GOT3 (cell line): ENCODE results near the gene KIF22.
"Not testable (repeated sequence)": the region's sequence is repeated elsewhere in the genome, so short reads cannot be mapped to it uniquely, and the experiment has no call there.

Experiments
- DNase-seq: peaks from one replicate; lab custom pipeline; 2025; ENCODE audit warnings: mixed read lengths; lab: John Stamatoyannopoulos, UW

KIF22 gene

DNA sequence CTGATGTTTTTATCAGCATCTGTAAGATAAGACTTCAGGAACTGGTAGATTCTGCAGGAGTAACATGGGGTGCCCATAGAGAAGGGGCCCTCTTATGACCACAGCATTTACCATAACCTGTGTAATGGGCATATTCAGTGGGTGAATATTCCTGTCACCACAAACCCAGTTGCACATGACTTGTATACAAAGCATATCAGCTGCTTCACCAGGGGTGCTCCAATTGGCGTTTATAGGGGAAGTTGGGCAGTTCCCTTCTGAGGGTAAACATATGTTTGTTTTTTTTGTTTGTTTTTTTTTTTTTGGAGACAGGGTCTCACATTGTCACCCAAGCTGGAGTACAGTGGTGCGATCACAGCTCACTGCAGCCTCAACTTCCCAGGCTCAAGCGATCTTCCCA is 24.0 kb upstream of the KIF22 start:
- no peak for DNase-seq

DNA sequence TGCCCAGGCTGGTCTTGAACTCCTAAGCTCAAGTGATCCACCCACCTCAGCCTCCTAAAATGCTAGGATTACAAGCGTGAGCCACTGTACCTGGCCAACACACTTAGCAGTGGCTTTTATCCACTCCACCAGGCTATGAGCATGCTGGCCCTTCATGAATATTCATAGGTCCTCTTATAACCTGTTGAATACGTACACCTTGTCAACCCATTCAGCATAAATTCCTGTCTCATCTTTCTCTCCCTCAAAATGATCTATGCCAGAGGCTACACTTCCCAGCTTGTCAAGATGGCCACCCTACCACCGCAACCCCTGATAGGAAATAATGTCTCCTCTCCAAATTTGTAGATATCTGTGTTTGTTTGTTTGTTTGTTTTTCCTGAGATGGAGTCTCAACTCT is 23.5 kb upstream of the KIF22 start:
- DNase-seq, result no peak

DNA sequence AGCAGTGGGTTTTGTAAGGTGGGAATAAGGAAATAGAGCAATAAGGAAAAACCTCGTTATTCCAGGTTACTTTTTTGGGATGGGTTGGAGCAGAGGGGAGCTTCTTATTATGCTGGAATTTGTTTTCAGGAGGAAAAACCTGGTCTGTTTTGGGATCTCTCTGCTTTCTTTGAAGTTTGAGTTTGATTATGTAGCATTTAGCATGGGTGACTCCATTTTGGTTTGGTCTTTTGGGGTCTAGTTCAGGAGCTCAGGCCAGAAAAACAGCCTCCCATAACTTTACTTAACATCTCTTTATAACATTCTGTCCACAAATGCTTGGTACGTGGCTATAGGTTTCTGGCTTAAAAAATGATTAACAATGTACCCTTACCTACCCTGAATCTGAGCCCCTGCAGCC is 21.0 kb upstream of the KIF22 start:
- no peak for DNase-seq

DNA sequence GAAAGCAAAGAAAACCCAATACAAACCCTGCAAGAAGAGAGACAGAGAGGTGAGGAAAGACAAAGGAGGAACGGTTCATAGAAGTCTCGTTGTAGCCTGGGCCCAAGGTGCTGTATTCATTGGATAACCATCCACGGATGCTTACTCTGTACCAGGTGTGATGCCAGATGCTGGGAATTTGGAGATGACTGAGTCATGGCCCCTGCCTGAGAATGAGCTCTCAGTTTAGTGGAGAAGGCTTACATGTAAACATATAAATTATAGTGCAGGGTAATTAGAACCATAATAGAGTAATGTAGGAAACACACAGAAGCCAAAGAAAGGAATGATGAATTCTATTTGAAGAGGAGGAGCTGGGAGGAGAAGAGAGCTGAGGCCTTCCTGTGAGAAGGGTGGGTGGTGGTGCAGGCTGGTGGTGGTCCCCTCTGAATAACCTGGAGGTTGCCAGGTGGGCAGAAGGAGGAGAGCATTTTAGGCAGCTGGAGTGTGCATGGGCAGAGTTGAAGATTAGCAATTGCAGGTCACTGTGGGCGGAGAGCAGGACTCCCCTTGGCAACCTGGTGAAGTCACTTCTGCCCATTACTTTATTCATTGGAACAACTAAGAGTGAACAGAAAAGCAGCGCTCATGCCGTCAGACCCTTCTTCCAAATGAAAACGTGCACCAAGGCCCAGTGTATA is 20.2 kb upstream of the KIF22 start:
- no peak for DNase-seq

DNA sequence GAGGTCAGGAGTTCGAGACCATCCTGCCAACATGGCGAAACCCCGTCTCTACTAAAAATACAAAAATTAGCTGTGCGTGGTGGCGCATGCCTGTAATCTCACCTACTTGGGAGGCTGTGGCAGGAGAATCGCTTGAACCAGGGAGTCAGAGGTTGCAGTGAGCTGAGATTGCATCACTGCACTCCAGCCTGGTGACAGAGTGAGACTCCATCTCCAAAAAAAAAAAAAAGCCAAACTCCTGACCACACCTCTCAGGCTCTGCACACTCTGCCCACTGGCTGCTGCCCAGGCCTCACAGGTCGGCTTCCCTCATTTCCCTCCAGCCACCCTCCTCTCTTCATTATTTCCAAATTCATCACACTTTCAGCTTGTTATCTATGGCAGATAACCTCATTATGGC is 18.2 kb upstream of the KIF22 start:
- DNase-seq, result not testable (repeated sequence)

DNA sequence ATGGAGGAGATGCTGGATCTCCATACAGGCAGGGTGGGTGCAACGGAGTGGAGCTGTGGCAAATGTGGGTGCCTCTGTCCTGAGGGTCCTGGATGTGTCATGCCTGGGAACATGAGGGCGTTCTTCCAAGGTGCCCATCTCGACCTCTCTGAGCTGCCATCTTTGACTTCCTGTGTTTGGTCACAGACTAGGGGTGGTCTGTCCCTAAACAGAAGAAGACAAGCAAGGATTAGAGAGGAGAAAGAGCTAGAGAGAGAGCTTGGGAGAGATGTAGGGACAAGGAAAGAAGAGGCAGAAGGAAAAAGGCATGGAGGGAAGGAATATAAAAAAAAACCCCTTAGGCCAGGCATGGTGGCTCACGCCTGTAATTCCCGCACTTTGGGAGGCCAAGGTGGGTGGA is 15.8 kb upstream of the KIF22 start:
- no peak for DNase-seq

DNA sequence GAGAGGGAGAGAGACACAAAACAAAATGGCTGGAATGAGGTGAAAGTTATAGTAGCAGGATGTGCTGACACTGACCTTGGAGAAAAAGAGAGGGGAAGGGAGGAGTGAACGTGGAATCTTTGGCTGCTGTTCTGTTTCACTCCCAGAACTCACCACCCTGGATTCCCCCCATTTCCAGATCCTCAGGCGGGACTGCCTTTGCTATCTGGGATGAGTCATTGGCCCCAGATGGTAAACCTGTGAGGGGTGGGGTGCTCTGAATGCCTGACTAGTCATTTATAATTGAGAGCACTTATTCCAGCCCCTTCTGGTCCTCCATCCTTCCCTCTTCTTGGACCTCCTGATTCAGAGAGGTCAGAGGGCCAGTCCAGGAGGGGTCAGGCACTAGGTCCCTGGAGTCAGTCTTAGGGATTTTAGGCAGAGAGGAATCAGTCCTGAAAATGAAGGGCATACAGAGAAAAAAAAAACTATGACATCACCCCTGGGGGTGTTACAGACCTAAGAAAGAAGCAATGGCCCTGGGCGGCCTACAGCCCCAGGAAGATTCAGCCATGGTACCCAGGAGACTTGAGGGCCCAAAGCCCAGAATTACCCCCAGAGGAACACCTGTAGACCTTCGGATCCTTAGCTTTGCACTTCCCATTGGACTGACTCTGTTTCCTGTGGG is 14.7 kb upstream of the KIF22 start:
- DNase-seq, result no peak

DNA sequence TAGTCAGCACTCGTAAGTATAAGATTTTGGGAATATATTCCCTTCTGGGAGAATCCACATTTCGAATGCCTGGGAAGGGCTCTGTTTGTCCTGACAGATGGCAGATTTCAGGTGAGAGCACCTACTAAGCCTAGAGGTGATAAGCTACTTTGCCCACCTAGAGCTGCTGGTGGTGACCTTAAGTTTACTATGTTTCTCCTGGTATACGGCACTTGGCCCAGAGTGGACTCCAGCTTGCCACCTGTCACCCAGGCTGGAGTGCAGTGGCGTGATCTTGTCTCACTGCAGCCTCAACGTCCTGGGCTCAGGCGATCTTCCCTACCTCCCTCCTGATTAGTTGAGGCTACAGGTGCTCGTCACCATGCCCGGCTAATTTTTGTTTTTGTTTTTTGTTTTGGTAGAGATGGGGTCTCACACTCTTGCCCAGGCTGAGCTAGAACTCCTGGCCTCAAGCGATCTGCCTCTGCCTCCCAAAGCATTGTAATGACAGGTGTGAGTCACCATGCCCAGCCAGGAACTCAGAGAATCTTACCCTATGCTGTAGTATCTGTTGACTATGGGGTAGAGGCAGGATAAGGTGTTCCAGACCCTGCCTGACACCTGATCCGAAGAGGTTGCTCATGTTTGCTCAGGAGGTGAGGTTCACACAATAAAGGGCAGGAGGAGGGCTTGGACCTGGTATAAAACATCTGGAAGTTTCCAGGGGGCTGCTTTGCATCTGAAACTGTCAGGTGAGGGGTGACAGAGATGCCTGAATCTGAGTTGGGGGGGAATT is 12.8 kb upstream of the KIF22 start, which contains the start of gene ZG16:
ZG16 (plus strand) TSS at position 681 of the 775 bp plus-strand sequence. CDS start 1,011 bp downstream, outside the sequence.
- DNase-seq, result no peak

DNA sequence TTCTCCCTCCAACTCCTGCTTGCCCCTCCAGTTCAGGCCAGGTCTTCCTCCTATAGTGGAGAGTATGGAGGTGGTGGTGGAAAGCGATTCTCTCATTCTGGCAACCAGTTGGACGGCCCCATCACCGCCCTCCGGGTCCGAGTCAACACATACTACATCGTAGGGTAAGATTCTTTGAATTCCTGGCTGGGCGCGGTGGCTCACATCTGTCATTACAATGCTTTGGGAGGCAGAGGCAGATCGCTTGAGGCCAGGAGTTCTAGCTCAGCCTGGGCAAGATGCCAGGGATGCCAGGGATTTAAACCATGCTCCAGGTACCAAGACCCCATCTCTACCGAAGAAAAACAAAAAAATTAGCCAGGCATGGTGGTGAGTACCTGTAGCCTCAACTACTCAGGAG is 11.1 kb upstream of the KIF22 start:
- DNase-seq, result no peak

DNA sequence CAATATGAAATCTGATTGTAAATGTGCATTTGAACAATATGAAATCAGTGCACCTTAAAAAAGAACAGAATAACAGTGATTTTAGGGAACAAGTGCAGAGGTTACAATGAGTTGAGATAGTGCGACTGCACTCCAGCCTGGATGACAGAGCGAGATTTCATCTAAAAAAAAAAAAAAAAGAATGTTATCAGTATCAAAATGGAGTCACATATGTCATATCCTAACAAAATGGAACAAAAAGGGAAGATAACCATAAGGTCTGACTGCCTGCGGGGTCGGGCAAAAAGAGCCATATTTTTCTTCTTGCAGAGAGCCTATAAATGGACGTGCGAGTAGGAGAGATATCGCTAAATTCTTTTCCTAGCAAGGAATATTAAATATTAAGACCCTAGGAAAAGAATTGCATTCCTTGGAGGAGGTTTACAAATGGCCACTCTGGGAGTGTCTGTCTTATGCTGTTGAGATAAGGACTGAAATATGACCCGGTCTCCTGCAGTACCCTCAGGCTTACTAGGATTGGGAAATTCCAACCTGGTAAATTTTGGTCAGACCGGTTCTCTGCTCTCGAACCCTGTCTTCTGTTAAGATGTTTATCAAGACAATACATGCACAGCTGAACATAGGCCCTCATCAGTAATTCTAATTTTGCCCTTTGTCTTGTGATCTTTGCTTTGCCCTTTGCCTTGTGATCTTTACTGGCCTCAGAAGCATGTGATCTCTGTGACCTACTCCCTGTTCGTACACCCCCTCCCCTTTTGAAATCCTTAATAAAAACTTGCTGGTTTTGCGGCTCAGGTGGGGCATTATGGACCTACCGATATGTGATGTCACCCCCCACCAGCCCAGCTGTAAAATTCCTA is 7.2 kb upstream of the KIF22 start:
- not testable (repeated sequence) for DNase-seq

DNA sequence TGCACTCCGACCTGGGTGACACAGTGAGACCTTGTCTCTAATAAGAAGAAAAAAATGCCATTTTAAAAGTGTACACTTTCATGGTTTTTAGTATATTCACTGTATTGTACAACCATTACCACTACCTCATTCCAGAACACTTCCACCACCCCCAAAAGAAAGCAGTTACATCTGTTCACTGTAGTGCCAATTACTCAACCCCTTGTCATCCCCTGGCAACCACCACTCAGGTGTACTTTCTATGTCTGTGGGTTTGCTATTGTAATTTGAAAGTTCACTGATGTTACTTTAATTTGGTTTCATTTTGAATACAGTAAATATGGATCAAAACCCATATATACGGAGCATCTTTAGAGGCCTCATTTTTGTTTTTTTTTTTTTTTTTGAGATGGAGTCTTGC is 6.4 kb upstream of the KIF22 start:
- no peak for DNase-seq

DNA sequence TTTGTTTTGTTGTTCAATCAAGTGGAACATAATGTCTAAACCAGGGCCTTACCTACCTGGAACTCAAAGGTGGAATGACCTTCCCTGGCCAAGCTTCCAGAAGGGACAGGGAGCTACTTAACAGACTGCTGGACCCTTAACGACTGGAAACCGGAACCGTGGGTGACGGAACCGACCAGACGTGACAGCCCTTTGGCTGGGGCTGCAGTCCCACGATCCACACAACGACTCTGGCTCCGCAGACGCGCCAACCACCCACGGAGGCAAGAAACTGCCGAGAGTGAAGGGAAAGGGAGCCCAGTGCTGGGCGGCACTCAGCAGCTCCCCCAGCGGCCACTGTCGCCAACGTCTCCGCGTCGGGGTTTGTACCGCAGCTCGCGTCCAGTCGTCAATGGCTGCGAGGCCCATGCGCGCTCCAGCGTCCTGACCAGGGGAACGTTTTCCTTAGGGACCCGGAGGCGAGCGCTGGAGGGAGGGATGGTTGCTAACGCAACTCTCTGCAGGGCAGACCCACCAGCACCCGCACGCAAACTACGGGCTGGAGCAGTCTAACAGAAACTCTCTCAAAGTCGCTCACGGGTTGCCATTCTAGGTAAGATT is 5.5 kb upstream of the KIF22 start:
- DNase-seq, result peak; percentile 3

DNA sequence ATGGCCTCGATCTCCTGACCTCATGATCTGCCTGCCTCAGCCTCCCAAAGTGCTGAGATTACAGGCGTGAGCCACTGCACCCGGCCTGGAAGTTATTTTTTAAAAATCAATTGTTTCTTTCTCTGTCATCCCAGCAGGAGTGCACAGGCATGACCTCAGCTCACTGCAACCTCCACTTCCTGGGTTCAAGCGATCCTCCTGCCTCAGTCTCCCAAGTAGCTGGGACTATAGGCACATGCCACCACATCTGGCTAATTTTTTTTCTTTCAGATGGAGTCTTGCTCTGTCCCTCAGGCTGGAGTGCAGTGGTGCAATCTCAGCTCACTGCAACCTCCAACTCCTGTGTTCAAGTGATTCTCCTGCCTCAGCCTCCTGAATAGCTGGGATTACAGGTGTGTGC is 3.4 kb upstream of the KIF22 start:
- not testable (repeated sequence) for DNase-seq

DNA sequence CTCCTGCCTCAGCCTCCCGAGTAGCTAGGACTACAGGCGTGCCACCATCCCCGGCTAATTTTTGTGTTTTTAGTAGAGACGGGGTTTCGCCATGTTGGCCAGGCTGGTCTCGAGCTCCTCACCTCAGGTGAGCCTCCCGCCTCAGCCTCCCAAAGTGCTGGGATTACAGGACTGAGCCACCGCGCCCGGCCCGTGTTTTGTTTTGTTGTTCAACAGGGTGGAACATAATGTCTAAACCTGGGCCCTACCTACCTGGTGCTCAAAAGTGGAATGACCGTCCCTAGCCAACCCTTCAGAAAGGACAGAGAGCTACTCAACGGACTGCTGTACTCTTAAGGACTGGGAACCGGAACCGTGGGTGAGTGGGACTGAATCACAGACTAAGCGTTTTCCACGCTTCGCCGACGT is 772 bp upstream of the KIF22 start:
- no peak for DNase-seq

DNA sequence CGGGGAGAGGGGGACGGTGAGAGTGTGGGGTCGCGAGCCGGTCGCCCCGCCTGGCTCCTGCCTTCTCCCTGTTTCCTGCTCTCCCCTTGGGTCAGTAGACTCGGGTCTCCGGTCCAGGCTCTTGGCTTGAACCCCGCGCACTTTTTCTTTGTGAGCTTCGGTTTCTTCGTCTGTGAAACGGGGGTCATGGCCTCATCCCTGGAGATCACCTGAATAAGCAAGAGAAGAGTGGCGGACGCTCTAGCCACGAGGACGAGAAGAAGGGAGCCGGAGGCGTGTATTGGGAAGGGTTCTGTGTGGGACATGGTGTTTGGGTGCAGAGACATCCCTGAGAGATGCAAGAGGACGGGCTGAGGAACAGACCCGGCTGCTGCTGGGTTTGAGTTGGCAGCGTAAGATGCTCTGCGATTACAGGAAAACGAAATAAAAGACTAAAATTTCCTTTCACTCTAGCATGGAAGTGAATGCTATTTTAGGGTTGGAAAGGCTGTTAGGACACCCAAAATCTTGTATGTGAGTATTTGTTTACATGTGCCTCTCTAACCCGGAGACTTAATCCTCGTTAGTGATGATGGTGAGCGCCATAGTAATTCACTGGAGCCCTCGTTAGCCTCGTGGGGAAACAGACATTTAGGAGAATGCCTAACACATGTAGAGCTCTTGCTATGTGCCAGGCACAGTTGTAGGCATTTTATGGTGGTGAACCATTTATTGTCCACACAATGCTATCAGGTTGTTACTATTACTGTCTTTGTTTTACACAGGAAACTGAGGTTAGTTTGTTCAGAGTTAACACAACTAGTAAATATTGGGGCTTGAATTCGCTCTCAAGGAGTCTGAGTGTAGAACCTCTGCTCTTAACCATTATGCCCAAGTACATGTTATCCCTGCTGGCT is 646 bp downstream of the KIF22 start:
- no peak for DNase-seq

DNA sequence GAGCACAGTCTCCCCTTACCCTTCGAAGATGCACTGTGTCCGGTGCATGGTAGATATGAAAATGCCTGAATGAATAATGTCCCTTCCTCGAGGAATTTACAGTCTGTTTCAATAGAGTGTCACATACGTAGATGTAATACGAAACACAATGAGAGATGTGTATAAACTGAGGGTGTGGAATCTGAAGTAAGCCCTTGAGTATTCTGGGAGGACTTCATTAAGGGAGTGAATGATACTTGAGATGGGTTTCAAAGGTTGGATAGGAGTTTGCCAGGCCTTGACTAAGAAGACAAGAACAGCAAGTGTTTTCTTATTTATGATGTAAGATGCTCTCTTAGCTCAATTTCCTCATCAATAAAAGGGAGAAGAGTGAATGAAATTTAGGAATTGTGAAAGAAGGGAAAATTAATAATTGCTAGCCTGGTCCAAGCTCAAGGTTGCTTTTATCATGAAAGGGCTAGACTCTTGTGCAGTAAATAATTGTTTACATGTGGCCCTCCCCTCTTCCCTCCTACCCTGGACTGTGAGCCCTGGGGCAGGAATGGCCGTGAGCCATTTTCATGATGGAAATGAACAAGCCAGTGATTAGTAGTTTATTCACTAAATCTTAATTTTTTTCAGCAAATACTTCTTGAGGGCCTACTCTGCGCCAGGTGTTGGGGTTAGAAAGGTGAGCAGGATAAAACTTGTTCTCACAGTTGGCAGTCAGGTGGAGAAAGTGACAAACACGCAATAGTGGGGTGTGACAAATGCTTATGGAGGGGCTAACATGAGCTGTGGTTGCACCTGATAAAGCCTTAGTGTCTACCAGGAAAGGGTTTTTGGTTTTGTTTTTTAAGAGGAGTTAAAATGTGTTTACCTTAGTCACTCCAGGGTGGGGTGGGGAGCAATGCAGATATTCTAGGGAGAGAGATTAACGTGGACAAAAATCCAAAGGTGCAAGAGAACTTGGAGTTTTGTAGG is 1.6 kb downstream of the KIF22 start:
- DNase-seq, result no peak

DNA sequence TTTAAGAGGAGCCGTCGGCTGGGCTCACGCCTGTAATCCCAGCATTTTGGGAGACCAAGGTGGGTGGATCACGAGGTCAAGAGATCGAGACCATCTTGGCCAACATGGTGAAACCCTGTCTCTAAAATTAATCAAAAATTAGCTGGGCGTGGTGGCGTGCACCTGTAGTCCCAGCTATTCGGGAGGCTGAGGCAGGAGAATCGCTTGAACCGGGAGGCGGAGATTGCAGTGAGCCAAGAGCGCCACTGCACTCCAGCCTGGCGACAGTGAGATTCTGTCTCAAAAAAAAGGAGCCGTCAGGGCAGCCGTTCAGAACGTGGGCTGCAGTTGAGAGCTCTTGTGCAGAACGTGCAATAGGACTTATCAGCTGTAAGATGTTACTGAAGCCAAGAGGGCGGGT is 2.6 kb downstream of the KIF22 start:
- DNase-seq, result not testable (repeated sequence)

DNA sequence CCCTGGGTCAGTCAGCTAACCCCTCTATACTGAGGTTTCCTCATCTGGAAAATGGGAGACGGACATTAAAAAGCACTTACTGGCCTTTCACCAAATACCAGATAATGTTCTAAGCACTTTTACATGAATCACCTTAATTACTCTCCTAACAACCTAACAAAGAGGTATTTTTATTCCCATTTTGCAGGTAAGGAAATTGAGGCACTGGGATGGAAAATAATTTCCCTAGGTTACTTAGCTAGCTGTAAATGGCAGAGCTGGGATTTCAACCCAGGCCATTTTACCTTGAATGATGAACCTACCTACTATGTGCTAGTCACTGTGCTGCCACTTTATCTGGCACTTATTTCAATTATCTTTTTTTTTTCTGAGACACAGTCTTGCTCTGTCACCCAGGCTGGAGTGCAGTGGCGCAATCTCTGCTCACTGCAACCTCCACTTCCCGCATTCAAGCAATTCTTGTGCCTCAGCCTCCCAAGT is 3.7 kb downstream of the KIF22 start:
- DNase-seq, result no peak

DNA sequence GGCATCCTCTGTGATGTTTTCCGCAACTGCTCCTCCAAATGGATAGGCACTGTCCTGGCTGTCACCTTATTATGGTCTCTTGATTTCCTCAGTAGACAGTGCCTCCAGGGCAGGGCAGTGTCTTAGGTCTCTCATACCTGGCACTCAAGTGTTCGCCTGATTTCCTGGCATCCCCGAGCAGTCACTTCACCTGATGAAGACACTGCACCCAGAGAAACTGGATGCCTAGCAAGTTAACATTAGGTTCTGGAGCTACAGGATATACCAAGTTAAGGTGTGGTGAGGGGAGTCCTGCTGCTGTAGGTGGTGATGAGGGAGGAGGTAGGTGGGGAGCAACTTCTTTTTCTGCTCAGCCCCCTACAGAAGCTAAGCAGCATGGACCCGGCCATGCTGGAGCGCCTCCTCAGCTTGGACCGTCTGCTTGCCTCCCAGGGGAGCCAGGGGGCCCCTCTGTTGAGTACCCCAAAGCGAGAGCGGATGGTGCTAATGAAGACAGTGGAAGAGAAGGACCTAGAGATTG is 11.9 kb downstream of the KIF22 start:
- no peak for DNase-seq
